HG02678 (cell line): Measurements from ENCODE around the gene TOR1AIP2.
"Not testable (repeated sequence)": the region's sequence is repeated elsewhere in the genome, so short reads cannot be mapped to it uniquely, and the experiment has no call there.

ENCODE experiments used
- ATAC-seq: cut with Tn5 transposase; IDR thresholded peaks from one replicate; pipeline ENCODE4 v1.9.1; 2021; ENCODE audit warnings: mild to moderate bottlenecking, moderate library complexity; ENCODE audit not compliant: unreplicated experiment

TOR1AIP2 gene

GRCh38 chr1:179808503-179808902 lies 69.1 kb downstream of the TOR1AIP2 start:
- ATAC-seq: no peak

DNA sequence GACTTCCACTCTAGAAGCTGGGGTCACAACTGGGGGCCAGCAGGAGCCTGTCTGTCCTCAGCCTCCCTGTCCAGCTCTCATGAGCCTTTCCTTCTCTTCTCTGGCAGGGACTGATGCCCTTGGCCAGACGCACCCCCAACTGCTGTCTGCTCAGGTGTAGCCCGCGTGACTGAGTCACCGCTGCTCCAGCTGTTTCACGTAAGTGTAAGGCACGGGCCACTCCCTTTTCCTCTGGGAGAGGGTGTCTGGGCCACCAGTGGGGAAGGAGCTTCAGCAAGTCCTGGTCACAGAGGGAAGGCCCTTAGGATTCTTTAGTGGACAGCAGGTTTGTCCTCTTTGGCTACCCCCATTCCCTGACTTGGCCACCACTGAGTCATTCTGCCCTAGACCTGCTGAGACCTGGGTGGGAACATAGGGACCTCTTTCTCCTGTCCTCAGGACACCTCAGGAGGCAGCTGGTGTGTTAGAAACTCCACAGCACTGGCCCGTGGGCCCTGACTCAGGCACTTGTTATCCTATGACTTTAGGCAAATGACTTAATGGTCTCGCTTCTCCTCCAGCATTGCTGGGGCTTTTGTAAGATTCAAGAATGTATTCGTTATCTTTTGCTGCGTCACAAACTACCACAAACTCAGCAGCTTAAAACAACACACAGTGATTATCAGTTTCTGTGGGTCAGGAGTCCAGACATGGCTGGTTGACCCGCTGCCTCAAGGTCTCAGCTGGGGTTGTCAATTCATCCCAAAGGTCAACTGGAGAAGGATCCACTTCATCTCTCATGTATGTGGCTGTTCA lies 69.7 kb downstream of the TOR1AIP2 start:
- ATAC-seq: no peak

DNA sequence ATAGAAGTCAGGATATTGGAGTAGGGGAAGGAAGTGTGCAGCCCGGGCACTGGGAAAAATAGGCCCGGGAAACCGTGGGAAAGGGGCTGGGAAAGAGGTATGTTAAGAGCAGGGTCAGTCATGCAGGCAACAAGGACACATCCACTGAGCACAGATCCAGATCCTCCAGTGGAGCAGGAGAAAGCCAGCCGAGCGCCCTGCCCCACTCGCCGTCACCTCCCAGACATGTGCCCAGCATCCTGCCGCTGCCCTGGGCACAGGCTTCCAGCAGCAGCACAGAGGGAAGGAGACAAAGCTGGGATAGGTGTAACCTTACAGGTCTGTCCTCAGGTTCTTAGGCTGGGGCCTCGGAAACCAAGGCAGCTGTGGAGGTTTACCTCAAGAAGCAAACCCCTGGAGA lies 70.3 kb downstream of the TOR1AIP2 start:
- ATAC-seq: no peak

DNA sequence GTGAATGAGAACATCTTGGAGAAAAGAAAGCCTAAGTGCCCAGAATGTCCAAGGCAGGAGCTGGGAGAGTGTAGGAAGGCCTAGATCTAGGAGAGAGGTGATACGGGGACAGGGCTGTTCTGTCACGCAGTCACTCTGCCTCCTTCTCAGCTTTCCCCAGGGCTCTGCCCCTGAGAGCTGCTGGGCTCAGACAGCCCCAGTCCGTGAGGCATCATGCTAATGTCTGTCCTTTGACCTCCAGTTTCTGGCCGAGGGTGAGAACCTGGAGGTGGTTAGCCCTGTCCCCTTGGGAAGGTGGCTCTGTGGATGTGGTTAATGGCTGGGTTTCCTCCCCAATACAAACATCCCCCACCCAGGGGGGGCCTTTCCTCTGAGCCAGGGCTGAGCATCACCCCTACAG lies 71.3 kb downstream of the TOR1AIP2 start:
- no peak for ATAC-seq

GRCh38 chr1:179805291-179806195 lies 72.1 kb downstream of the TOR1AIP2 start:
- no peak for ATAC-seq

- ATAC-seq: not testable (repeated sequence)
Observed at GRCh38 chr1:179804417-179804816, 73.2 kb downstream of the TOR1AIP2 start.

GRCh38 chr1:179803918-179804317 lies 73.7 kb downstream of the TOR1AIP2 start:
- ATAC-seq: no peak

GRCh38 chr1:179803104-179803503 lies 74.5 kb downstream of the TOR1AIP2 start:
- no peak for ATAC-seq

- no peak for ATAC-seq
Observed at GRCh38 chr1:179800481-179800880, 77.1 kb downstream of the TOR1AIP2 start.

DNA sequence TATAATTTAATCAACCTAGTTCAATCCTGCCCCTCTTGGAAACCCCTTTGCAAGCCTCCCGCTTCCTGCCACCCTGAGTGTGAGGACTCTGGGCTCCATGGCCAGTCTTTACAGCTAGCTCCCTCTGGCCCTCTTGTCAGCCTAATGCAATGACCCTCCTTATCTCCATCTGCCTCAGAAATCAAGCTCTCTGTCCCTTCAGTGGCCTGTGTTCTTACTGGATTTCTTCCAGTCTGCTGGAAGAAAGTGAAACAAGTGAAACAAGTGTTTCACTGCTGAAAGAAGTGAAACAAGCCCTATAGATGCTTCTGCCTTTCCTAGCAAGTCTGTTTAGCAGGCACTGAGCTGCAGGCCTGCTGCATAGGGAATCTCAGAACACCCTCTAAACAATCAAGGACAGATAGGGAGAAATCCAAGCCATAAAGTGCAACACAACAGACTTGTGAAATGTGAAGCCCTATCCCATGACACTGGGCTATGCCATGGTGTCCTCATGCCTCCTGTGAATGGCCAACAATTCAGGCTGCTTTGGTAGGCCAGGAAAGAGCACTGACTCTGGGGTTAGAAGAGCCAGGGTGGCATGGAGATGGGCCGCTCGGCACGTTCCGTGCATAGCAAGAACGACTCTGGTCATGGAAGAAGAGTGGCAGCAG lies 78.6 kb downstream of the TOR1AIP2 start:
- no peak for ATAC-seq

GRCh38 chr1:179798213-179798863 lies 79.3 kb downstream of the TOR1AIP2 start:
- ATAC-seq: no peak

DNA sequence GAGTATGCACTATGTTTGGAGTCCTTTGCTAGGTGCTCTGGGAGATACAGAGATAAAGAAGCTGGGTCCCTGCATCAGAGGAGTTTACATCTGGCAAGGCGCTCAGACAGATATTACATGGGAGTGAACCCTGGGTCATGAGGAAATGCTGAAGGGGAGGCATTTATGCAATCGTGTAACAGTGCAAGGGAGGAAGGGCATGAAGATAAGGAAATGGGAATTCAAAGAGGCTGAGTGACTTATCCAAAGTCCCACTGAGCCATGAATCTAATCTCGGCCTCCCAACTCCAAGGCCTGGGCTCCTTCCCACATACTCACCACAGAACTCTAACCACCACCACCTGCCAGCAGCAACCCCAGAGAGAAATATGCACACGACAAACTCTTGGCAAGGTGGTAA lies 82.9 kb downstream of the TOR1AIP2 start:
- no peak for ATAC-seq

DNA sequence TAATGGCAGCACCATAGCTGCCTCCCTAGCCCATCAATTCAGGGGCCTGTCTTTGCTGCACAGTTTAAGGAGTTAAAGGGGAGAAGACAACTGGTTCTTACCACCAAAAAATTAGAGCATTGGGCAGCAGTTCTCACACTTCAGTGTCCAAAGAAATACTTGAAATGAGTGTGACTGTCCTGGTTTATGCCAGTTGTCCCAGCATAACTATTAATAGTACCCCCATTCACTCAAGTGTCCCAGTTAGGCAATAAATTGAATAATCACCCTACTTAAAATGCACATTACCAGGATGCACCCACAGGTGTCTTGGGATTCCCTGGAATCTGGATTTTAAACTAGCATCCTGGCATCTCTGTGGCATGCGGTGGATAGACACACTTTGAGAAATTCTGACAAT lies 83.5 kb downstream of the TOR1AIP2 start:
- no peak for ATAC-seq

GRCh38 chr1:179793281-179793680 lies 84.3 kb downstream of the TOR1AIP2 start:
- ATAC-seq: no peak
